Measurements from ENCODE around the gene TSC2. TPM values are rescaled to one million over a fixed set of nuclear protein-coding genes. Genes with fewer than 3 reads are reported as not detected.
A peak's percentile ranks its signal among the peaks of the same experiment; 100 is the strongest.
"Not testable (repeated sequence)": the region's sequence is repeated elsewhere in the genome, so short reads cannot be mapped to it uniquely, and the experiment has no call there.

Gene TSC2
- total RNA-seq, 1 experiment from 2014 or later: 42.6 TPM

DNA sequence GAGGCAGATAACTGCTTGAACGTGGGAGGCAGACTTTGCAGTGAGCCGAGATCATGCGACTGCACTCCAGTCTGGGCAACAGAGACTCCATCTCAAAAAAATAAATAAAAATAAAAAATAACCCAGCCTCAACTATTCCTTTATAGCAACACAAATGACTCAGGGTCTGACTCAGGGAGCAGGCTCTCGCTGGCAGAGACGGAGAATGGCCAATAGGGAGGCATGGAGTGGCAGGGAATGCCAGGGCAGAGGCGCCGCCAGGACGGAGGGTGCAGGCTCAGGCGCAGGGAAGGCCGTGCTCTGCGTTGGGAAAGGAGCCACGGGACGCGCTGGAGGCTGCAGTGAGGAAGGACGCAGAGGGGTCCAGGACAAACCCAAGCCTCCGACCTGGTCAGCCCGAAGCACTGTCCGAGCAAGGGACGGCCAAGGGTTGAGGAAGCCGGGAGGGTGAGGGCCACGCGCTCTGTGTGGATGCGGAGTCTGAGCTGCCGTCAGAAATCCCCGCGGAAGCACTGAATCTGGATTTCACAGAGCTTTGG, 47.6 kb downstream of the TSC2 start:
- no peak for DNase-seq
- H3K27me3 ChIP-seq (ENCODE audit: control insufficient read depth, insufficient read depth, low read length): no peaks in the 10 kb centered on the region
- peaks cover 1% of the 10 kb centered on the region; the same call in 1 of the 2 replicates for H3K36me3 ChIP-seq (replicated peaks; ENCODE audit: control insufficient read depth, insufficient read depth, low read length)

DNA sequence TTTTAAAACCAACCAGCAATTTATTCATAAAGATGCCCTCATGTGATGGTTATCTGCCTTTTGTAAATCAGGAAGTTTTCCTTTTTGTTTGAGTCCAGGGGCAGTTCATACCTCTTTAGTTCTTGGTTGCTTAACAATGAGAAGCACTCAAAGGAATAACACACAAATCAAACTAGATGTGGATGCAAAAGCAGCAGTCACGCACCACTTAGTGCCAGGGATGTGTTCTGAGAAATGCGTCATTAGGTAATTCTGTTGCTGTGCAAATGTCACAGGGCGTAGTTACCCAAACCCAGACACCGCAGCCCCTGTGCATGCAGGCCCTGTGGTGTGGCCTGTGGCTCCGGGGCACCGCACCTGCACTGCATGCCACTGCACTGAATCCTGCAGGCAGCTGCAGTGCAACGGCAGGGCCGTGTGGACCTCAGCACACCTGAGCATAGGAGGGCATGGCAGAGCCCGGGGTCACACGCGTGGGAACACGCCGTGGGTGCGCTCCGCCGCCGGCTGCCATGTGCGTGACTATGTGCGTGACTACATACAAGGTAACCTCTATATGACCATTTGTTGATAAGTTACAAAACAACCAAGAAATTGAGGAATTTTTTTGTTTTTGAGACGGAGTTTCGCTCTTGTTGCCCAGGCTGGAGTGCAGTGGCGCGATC, 48.3 kb downstream of the TSC2 start:
- no peak overlapping the region for H3K4me3 ChIP-seq (ENCODE audit: insufficient read depth, low read depth, low read length)
- H3K27me3 ChIP-seq (ENCODE audit: control insufficient read depth, insufficient read depth, low read length): no peaks in the 10 kb centered on the region

More for the DNA sequence above, 47.6 kb downstream of the TSC2 start:
- H3K4me3 ChIP-seq (ENCODE audit: insufficient read depth, low read depth, low read length): no peak overlapping the region

DNA sequence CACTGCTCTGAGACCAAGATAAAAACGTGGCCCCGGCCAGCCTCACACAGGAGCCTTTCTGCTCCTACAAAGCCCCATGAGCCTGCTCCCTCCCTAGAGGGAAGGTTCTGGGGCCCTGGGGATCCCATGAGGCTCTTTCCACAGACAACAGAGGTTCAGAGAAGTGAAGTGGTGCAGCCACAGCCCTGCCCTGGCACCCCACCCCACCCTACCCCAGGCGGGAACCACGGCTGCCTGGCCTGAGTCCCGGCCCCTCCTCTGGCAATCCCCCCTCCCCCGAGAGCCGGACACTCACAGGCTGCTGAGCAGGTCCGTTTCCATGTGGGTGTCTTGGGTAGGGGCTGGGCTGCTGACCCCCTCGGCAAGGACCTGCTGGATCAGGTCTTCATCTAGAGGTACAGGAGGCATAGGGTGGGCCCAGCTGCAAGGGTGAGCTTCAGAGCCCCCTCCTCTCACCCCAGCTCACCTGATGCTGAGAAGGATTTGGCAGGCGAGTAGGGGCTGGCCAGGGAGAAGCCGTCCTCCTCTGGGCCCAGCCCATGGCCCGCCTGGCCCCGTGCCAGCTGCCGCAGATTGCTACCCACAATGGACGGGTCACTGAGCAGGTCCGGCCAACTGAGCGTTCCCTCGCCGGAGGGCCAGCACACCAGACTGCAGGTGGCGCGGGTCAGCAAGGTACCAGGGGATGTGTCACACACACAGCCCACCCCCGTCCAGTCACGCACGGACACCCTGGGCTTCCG, 49.2 kb downstream of the TSC2 start:
- no peaks in the 10 kb centered on the region for H3K27me3 ChIP-seq (ENCODE audit: control insufficient read depth, insufficient read depth, low read length)
- no peak for DNase-seq

More for the DNA sequence above, 48.3 kb downstream of the TSC2 start:
- DNase-seq: no peak
- H3K36me3 ChIP-seq (replicated peaks; ENCODE audit: control insufficient read depth, insufficient read depth, low read length): peaks cover 1% of the 10 kb centered on the region; the same call in 1 of the 2 replicates

GRCh38 chr16:2097689-2098088, 49.9 kb downstream of the TSC2 start:
- not testable (repeated sequence) for H3K27me3 ChIP-seq (ENCODE audit: control insufficient read depth, insufficient read depth, low read length); DNase-seq; H3K4me3 ChIP-seq (ENCODE audit: insufficient read depth, low read depth, low read length); H3K36me3 ChIP-seq (replicated peaks; ENCODE audit: control insufficient read depth, insufficient read depth, low read length)

More for the DNA sequence above, 49.2 kb downstream of the TSC2 start:
- Histone ChIP-seq H3K4me3 (ENCODE audit: insufficient read depth, low read depth, low read length) (no peak overlapping the region), H3K36me3 (replicated peaks; ENCODE audit: control insufficient read depth, insufficient read depth, low read length) (peaks cover 1% of the 10 kb centered on the region; the same call in 1 of the 2 replicates)

- not testable (repeated sequence) for H3K4me3 ChIP-seq (ENCODE audit: insufficient read depth, low read depth, low read length); DNase-seq; H3K36me3 ChIP-seq (replicated peaks; ENCODE audit: control insufficient read depth, insufficient read depth, low read length); H3K27me3 ChIP-seq (ENCODE audit: control insufficient read depth, insufficient read depth, low read length)
These were observed 53.8 kb downstream of the TSC2 start for GRCh38 chr16:2101581-2101980.

DNA sequence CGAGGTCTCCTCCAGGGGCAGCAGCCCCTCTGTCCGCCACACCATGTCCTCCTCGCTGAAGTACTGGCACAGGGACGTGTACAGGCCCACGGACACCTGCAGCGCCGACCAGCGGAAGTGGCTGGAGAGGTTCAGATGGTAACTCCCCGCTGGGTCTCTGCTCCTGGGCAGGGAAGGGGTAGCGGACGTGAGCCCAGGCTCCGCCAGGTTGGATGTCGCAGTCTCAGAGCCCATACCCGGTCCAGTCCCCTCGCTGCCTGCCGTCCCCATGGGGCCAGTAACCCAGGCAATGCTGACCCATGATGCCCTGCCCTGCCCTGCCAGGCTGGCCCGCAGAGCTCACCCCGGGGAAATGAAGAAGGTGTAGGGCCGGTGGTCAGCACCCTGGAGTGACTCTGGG, 54.7 kb downstream of the TSC2 start:
- DNase-seq: no peak
- no peaks in the 10 kb centered on the region for H3K36me3 ChIP-seq (replicated peaks; ENCODE audit: control insufficient read depth, insufficient read depth, low read length)
- no peaks in the 10 kb centered on the region for H3K27me3 ChIP-seq (ENCODE audit: control insufficient read depth, insufficient read depth, low read length)
- H3K4me3 ChIP-seq (ENCODE audit: insufficient read depth, low read depth, low read length): no peak overlapping the region

- not testable (repeated sequence) for DNase-seq; H3K36me3 ChIP-seq (replicated peaks; ENCODE audit: control insufficient read depth, insufficient read depth, low read length); H3K27me3 ChIP-seq (ENCODE audit: control insufficient read depth, insufficient read depth, low read length); H3K4me3 ChIP-seq (ENCODE audit: insufficient read depth, low read depth, low read length)
These were observed 56.7 kb downstream of the TSC2 start for GRCh38 chr16:2104464-2104863.

- not testable (repeated sequence) for H3K36me3 ChIP-seq (replicated peaks; ENCODE audit: control insufficient read depth, insufficient read depth, low read length); H3K27me3 ChIP-seq (ENCODE audit: control insufficient read depth, insufficient read depth, low read length); DNase-seq; H3K4me3 ChIP-seq (ENCODE audit: insufficient read depth, low read depth, low read length)
These were observed 57.5 kb downstream of the TSC2 start for GRCh38 chr16:2105291-2105690.

DNA sequence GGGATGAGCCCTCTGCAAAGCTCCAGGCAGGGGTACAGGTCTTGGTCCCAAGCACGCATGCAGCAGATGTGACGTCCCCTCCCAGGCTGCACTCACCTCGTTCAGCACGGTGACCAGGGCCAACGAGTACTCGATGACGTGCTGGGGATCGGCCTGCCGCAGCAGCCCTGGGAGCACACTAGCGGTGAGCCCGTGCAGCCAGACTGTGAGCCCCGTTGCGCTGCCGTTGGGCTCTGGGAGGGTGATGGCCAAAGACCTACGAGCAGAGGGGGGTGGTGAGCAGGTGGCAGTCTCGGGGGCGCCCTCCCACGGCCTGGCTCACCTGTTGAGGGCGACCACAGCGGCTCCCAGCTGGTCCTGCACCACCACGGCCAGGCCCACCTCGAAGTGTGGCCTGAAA, 58.0 kb downstream of the TSC2 start:
- H3K27me3 ChIP-seq (ENCODE audit: control insufficient read depth, insufficient read depth, low read length); H3K4me3 ChIP-seq (ENCODE audit: insufficient read depth, low read depth, low read length); H3K36me3 ChIP-seq (replicated peaks; ENCODE audit: control insufficient read depth, insufficient read depth, low read length): not testable (repeated sequence)
- DNase-seq: peak; percentile 52

DNA sequence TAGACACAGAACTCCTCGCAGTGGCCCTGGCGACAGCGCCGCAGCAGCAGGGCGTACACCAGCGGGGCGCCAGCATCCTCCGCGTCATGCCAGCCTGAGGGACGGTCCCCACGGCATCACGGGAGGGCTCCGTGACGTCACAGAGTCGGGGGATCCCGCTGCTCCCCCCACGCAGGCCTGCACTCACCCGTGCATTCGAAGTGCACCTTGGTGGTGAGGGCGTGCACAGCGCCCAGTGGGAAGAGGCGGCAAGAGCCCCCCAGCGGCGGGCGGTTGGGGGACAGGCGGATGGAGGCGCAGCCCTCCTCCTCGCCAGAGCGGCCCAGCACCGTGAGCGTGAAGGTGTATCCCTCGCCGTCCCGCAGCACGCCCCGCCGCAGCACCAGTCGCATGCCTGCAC, 58.4 kb downstream of the TSC2 start:
- not testable (repeated sequence) for H3K27me3 ChIP-seq (ENCODE audit: control insufficient read depth, insufficient read depth, low read length); DNase-seq; H3K36me3 ChIP-seq (replicated peaks; ENCODE audit: control insufficient read depth, insufficient read depth, low read length); H3K4me3 ChIP-seq (ENCODE audit: insufficient read depth, low read depth, low read length)

- not testable (repeated sequence) for H3K4me3 ChIP-seq (ENCODE audit: insufficient read depth, low read depth, low read length); DNase-seq; H3K27me3 ChIP-seq (ENCODE audit: control insufficient read depth, insufficient read depth, low read length); H3K36me3 ChIP-seq (replicated peaks; ENCODE audit: control insufficient read depth, insufficient read depth, low read length)
These were observed 59.5 kb downstream of the TSC2 start for GRCh38 chr16:2107121-2107790.

GRCh38 chr16:2107791-2108125, 60.0 kb downstream of the TSC2 start:
- H3K27me3 ChIP-seq (ENCODE audit: control insufficient read depth, insufficient read depth, low read length); DNase-seq; H3K36me3 ChIP-seq (replicated peaks; ENCODE audit: control insufficient read depth, insufficient read depth, low read length); H3K4me3 ChIP-seq (ENCODE audit: insufficient read depth, low read depth, low read length): not testable (repeated sequence)

DNA sequence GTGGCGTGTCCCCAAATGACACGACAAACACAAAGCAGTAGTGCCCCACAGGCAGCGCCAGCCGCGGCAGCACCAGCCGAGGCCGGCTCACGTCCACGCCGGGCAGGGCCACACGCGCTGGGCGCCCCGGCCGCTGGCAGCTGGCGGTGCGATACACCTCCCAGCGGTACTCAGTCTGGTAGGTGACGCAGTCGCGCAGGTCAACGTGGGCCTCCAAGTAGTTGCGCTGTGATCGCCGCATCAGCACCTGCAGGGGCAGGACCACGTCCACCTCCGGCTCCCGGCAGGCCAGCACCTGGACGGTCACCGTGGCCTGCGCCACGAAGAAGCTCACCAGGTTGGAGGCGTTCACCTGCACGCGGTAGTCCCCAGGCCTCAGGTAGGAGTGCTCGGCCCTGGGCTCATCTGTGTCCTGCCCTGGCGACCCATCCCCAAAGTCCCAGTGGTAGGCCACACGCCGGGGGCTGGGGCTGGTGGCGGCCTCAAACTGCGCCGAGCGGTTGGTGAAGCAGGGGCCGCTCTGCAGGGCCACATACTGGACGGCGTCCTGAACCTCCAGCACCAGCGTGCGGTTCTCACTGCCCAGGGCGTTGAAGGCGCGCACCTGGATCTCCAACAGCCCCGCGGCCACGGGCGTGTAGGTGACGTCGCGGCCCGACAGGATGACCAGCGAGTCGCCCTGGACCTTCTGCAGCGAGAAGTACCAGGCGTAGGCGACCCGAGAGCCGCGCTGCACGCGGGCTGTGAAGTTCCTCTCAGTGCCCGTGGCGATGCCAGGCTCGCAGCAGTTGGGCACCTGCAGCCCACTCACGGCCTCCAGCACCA, 60.9 kb downstream of the TSC2 start:
- not testable (repeated sequence) for H3K36me3 ChIP-seq (replicated peaks; ENCODE audit: control insufficient read depth, insufficient read depth, low read length); H3K27me3 ChIP-seq (ENCODE audit: control insufficient read depth, insufficient read depth, low read length); DNase-seq; H3K4me3 ChIP-seq (ENCODE audit: insufficient read depth, low read depth, low read length)

DNA sequence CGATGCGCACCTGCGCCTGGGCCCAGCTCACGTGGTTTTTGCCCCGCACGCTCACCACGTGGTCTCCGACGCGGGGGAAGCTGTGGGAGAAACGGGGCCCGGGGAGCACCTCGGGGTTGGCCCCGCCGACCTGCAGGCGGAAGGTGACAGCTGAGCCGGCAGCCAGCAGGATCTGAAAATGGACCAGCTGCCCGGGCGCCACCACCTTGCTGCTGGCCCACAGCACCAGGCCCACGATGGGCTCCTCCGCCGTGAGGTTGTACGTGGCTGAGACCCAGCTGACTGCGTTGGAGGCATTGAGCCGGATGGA, 61.4 kb downstream of the TSC2 start:
- not testable (repeated sequence) for H3K36me3 ChIP-seq (replicated peaks; ENCODE audit: control insufficient read depth, insufficient read depth, low read length); H3K27me3 ChIP-seq (ENCODE audit: control insufficient read depth, insufficient read depth, low read length); DNase-seq; H3K4me3 ChIP-seq (ENCODE audit: insufficient read depth, low read depth, low read length)
